Measurements from ENCODE around the gene MEF2C.

Gene MEF2C

DNA sequence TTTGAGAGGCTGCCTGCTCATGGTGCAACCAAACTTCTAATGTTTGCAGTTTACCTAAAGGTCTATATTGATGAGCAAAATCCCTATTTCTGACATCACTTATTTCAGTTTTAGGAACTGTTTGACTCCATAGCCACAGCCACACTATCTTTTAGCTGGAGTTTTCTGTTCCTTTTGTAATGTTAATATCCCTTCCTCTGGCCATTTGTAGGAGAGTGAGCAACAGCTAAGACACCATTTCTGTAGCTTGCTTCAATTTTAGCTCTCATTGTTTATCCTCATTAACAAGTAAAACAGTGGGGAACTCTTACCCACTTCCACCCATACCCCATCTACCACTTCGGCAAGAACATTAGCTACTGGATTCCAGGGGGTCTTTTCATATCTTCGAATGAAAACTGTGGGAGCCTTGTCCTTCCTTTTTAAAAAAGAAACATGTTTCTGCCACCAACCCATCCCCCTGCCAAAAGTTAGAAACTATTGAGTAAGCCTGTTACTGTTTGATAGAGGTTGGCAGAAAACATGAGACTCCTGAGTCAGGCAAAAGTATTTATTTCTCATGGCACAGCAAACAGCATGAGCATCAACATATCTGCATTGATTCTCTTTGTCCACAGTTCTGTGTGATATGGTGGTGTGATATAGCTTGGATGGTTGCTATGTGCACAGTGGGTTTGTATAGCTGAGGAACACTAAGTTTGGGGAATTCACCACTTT is 174.1 kb downstream of the MEF2C start:
- no peak for DNase-seq

DNA sequence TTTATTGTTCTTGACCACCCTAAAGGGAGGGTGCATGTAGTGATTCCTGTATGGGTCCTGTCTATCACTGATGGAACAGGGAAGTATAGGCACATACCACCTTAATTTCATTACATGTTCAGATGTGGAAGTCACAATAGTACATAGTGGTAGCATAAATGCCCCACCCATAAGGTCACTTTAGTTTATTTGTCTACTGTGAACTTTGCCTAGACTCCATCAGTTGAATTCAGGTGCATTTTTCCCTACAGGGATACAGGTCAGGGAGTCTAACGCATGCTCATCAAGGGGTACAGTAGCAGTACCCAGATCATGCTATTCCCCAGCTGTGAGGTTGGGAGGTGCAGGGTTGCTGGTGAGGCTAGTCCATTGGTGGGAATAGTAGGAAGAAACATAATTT is 175.0 kb downstream of the MEF2C start:
- DNase-seq: no peak

DNA sequence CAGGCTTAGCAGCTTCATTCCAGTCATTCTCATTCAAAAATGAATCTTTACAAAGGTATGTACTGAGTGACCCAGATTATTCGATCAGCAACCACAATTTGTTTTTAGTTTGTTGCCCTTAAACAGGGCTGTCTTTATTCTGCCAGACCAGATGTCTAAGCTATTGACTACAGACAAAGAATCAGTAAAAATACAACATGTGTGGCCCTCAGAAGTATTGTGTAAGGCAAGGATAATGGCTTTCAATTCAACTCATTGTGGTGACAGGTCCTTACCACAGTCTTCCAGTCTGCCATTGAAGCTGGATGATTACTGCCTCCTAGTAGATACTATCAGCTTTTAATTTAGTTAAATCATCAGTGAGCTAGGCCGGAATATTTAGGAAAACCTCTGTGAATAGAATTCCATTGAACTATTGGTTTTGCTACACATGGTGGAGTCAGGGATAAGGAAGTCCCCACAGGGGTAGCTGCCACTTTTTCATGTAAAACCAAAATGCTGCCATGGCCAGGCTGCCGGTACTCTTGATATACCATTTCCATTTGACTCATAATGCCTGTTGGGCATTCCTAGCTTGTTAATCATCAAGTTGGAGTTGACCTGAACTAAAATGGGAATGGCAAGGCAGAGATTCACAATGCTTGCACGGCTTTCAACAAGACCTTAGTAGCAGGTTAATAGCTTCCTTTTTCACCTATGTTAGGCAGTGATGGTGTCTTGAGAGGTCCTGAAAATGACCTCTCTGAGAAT is 175.6 kb downstream of the MEF2C start:
- DNase-seq: no peak

DNA sequence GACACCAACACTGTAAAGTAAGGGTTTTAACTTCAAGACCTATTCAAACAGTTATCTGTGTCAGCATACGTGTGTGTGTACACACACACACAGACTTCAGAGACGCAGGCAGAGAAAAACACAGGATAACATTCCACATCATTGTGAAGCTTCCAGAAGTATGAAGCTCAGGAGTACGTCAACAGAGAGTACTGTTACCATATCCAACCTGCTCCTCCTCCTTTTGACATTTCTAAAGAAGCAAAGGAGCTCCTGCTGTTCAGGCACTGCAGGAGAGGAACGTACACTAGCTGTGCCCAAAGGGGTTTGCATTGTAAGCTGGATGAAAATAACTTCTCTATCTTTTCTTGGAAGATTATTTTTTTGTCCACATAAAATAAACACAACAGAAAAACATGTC is 180.7 kb downstream of the MEF2C start:
- peak; percentile 34 for DNase-seq

DNA sequence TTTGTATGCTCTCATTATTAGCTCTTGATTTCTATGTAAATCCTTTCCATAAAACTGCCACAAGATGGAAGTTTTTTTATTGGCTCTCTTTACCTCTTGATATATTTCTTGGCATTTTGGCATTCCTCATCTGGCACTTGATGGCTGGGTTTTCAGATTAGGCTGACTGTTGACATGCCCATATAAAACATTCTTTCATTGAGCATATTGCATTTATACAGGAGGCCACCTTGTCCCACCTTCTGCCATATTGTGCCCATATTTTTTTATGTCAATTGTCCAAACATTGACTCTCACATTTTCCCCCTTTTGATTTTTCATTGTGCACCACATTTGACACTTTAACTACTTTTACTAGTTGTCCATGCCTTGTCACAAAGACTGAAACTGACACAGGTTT is 182.9 kb downstream of the MEF2C start:
- DNase-seq: no peak

DNA sequence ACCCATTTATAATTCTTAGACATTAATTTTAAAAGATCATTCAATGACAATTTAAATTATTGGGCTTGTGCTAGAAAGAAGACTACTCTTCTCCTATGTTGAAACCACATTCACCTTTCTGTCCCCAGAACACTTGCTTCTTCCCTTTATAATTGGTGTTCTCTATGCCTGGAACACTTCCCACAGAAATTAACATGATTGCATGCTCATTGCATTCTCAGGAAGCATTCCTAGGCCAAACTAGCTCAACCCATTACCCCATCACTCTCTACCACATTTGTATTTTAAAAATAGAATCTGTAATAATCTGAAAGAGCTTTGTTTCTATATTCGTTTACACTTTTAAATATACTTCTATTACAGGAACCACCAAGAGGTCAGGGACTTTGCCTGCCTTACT is 184.7 kb downstream of the MEF2C start:
- DNase-seq: no peak

DNA sequence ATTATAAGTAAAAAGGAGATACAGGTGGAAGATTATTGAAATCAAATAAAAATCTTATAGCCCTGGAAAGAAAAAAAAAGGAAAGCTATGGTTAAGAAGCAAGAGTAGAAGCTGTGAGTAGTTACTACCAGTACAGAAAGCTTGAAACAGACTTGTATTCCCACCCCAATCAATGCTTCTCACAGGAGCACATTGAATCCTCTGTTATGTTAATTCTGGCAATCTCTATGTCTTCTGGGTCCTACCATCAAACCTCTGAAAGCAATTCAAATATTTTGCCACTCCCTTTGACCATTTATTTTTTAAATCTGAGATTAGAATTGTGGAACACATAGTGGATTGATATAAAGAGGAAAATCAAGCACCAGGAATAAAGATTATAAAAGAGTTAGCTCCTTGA is 186.5 kb downstream of the MEF2C start:
- no peak for DNase-seq

DNA sequence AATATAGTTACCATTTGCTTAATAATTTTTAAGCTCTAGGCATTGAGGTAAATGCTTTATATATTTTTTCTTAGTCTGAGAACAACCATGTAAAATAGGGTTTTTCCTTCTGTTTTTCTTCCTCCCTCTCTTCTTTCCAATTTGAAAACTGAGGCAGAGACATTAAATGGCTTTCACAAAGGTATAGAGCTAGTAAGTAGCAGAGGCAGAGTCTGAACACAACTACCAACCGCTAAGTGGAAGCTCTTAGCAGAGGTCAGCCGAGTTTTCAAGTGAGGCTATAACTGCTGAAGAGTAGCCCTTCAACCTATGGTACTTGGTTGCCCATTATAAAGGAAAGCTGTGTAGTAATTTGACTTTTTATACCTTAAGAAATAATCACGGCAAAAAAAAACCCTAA is 187.1 kb downstream of the MEF2C start:
- DNase-seq: no peak

DNA sequence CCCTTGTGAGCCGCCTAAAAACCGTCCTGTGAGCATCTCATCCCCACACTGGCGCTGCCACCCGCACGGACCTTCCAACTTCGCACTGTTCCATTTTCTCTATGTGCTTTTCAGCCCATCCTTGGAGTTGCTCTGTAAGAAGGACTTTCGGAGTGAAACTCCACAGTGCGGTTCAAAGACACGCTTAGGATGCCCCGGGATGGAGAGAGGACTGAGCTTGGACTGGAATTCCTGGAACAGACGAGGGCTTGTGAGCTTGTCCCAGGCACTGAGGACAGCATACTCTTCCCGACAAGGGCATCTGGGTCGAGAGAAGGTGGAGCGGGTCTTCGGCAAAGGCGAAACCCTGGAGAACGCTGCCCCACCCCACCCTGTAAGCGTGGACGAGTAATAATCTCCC is 187.8 kb downstream of the MEF2C start:
- no peak for DNase-seq

DNA sequence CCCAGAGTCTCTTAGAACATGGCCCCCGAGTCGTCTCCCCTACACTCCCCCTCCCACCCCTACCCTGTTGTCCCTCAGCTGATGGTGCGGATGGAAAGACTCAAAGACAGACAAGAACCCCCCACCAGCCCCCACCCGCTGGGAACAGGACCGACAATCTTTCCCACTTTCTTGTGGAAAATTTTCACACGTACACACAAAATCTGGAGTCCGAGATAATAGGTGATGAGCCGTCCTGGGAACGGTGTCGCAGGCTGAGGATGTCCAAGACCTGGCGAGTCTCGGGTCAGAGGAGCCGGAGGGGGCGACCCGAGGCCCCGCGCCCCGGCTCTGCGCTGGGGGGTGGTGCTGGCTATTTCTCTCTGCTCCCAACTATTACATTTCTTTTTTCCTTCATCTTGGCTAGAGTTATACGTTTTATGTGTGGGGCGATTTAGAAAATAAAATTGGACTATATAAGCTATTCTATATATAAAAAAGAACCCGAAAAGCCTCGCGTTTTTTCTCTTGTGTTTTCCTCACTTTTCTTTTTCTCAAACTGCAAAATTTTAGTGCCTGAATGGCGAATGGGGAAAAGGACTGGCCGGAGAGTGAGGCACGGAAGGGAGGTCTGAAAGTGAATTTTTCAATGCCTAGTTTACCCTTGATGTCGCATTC is 188.8 kb downstream of the MEF2C start:
- no peak for DNase-seq

DNA sequence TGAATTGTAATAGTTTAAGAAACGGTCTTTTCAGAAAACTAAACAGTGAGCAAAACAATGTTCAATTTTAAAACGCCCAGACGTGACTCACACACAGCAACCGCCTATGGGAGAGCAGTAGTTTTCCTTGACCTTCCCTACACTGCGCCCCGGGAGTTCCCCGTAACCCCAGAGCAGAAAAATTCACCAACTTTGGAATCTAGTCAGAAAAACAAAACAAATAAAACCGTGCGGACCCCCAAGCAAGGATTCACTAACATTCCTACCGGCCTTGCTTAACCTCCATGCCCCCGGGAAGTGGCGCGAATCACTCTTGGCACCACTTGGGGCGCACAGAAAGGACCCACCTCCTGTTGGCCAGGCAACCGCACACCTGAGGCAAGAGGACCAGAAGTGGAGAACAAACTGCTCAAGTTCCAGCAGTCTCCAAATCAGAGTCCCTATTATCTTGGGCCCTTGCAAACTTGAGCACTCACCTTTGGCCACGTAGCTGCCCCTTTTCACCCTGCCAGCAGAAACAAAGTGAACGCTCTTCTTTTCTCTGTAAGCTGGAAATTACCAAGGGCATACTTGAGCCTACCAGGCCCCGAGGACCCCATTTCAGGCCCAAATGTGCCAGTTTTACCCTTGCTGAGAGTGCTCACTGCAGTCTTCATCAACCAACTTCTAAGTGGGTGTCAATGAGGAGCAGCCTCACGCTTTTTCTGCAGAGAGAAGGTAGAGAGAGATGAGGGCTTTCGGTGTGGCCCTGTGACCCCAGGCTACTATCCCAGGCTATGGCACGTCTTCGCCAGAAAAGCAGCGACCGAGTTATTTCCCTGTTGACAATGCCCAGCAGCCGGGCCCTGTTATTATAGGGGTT is 189.7 kb downstream of the MEF2C start:
- no peak for DNase-seq

DNA sequence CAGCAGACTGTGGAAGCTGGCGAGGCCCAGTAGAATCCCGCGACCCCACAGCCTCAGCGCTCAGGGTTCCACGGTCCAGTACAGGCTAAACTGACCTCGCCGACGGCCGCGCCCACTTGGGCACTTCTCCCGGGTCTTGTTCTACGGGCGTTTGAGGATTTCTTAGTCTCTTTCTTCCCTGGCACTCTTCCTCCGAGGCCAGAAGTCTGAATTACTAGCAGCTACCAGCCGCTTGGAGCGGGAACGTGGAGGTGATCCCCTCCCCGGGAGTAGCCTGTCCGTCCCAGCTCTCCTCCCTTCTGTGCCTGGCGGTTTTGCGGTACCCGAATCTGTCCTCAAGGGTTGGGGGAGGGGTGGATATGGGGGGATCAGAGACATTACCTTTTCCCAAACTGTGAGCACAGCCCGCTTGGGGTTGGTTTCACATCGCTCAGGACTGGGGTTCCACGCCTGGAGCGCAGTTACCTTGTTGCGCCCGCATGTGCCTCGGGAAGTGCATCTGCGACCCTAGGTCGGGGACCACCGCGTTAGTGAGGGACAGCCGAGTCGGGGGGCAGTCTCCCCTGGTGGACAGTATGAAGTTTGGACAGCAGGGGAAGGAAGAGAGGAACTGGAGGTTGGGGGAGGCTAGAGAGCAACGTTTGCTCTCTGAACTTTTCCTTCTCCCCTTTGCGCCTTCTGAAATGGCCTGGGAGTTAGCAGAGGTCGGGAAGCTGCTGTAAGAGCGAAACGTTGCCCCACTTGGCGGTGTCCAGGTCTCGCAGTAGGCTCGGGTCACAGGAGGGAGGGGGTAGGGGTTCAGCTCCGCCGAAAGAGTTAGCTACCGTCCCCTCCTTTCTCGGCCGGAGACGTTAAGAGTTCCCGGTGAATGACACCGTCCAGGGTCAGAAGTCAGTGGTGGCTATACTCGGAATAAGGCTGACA is 190.8 kb downstream of the MEF2C start:
- no peak for DNase-seq

DNA sequence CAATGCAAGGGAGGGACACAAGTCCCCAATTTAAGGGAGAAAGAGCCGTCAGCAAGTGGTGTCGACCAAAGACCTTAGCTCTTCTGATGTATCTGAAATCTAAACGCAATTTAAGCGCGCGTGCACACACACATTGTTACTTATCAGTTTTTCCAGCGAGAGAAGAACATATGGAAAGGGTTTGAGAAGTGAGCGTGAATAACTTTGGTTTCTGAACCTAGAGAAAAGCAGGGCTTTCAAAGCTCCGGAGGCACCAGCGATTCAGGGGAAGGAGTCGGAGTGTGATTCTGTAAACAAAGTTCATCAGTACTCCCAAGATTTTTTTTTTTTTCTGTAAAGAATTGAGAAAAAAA is 191.8 kb downstream of the MEF2C start:
- no peak for DNase-seq

DNA sequence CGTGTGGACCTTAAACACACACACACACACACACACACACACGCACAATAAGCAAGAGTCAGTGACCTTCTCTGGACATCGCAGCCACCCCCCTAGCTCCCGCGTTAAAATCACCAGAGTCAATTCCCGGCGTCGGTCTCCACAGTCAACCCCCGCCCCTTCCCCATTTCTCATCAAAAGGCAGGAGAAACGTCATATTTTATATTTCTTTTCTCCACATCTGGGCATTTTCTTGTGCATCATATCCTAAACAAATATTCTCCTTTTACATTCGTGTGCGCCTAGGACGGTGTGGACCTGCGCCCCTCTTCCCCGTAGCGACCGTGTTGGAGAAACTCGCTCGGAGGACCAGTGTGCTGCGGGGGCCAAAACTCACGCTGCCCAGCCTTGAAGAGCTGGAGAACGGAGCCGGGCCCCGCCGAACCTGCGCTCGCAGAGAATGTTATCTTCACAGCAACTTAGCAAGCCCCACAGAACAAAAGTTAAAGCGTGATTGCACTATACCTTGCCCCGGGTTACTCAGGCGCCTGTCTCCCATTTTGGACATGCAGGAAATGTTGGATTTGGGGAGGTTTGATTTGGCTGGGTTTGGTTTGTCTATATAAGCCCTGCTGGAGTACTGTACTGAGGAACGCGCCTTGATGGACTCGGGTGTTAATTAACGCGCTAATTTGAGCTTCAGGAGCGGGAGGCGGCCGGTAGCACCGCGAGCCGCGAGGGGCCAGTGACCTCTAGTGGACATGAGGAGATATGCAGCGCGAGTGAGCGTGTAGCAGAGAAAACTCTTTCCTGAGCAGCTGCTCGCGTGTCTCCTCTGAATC is 192.4 kb downstream of the MEF2C start:
- peak; percentile 38 for DNase-seq

DNA sequence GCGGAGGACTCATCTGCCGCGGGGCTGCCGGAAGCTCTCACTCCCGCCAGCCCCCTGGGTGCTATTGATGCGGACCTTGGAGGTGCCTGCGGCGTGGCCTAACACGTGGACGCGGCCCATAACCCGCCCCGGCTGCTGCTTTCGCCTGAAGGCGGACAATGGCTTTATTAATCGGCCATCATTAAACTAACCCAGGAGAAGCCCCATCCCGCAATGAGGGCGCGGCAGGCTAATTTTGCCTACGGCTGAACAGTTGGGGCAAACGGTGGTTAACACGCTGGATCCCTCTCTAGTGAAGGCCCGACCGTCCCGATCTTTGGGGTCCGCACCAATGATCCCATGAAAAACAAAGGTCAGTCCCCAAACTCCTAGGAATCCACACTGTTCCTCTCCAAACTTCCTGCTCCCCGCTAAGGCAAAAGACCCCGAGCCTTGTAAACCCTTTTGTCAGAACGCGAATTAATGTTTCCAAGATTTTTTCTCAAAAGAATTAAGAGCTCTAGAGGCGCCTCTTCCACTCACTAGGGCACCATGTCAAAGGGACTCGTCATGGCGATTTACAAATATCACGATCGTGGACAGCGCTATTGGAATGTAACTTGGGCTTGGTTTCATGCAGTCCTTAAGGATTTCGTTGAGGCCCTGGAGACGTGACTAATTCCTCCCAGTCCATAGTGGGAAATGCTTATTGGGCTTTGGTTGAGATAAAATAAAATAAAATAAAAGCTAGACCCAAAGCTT is 193.1 kb downstream of the MEF2C start:
- DNase-seq: no peak

DNA sequence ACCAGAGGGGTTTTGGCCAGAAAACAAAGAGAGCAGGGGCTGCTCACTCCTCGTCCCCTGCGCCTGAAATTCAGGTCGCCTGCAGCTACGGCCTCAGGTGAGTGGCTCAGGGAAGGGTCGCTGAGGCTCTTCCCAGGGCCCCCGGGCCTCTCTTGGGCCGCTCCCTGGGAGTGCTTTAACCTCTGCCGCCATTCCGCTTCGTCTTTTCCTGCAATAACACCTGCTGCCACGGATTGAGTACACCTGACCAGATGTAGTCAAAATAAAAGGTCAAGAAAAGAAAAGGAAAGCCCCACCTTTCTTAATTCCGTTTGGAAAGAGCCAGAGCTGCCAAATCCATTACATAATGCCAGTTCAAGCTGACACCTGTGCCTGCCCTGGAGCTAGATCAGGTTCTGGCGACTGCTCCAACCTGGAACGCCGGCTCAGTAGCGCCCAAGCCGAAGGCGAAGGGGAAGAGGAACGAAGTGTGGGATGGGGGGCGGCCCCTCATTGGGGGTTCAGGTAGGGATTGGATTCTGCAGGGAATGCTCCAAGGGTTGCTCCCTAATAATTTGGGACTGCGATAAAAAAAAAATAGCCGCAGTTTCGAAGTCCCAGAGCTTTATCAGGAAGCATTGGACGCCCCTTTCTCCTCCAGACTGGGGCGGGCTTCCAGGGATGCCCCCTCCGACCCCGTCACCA is 193.9 kb downstream of the MEF2C start:
- no peak for DNase-seq

DNA sequence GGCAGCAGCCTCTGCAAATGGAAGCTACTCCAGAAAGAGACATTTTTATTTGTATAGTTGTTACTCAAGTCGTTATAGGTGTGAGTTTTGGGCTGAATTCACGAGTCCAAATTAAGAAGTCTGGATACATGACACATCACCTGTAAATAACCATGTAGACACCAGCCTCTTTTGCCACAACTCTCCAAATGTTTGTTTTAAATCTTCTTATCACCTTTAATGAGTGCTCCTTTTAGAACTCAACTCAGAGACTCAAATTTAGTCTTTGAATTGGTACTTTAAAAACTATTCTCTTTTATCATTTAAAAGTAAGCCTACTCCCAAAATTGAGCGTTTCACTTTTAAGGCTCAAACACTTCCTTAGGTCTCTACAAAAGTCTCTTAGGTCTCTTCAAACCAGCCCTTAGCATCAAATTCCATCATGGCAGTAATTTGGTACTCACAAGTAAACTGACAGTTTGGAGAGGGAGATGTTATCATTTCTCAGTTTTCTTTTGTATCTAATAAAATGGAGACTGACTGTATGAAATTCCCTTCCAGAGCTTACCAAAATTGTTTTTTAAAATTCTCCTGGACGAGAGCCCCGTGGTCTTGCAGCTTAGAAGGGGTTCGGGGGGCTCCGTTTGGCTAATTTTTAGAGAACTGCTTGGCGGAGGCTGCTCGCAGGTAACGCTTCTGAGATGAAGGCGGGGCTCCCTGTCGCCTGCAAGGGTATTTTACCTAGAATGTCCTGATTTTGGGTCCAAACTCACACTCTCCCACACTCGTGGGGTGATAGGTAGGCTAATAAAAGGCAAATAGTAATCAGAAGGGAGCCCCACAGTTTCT is 194.6 kb downstream of the MEF2C start:
- DNase-seq: no peak

DNA sequence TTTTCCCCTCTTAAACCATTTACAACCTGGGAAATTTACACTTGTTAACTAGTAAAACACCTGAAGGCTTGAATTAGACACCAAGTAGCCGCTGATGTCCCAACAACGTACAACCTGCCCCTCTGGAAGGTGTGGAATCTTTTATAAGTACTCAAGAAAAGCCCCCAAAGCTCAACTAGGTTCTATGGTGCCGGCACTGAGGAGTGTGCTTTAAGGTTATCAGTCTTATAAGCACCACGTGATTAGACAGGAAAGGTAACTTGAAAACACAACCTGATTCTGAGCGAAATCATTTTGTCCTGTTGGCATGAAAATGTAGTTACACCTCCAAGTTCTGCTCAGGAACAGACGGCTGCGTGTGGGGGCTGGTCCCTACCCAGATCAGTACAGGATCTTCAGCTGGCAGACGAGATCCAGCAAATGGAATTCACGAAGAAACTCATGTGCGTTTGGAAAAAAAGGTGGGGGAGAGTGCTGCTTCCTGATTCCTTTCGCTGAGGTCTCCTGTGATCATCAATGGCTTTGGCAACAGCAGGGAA is 195.5 kb downstream of the MEF2C start:
- DNase-seq: no peak

DNA sequence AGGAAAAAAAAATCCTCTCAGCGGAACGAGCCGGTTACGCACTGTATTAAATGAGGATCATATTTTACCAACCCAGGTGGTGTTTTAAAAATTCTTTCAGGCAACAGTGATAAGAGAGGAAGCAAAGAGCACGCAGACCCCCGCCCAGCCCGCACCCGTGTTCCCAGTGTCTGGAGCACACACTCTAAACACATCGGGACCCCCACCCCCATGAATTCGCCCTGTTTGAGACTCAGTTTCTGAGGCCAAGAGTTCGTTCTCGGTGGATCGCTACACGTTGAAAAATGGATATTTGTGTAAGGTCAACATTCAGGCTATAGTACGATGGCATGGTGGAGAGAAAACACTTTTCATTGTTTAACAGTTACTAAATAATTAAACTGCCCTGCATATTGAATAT is 196.3 kb downstream of the MEF2C start:
- no peak for DNase-seq
